Fibroblast of skin of right biceps (primary cell): ENCODE results near the gene GH1.
"Not testable (repeated sequence)": the region's sequence is repeated elsewhere in the genome, so short reads cannot be mapped to it uniquely, and the experiment has no call there.

Source experiments
- DNase-seq: peaks from one replicate; pipeline ENCODE4 v3.0.0-alpha.2; 2013

Gene GH1

DNA sequence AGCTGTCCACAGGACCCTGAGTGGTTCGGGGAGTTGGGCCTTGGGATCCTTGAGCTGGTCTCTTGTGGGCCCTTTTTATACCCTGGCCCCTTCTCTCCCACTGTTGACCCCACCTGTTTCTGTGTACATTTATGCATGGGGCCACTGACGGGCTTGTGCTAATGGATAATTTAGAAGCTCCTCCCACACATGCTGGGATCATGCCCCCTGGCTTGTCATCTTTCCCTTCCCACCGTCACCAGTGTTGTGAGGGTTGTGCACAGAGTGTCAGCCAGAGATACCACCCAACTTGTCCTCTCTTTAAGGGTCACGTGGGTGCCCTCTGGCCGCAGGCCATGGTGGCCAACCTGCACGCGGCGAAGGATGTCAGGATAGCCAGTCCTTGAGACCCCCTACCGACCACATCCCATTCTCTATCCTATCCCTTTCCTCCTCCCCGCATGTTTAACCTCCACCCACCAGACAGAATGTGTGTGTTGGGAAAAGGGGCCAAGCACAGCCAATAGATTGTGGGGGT, at the start of gene GH1:
GH1 (minus strand) TSS at position 51 of the 517 bp plus-strand sequence. CDS start 63 bp downstream, outside the sequence.
- not testable (repeated sequence) for DNase-seq

GRCh38 chr17:63967953-63968352, 49.3 kb upstream of the GH1 start:
- peak; percentile 17 for DNase-seq

DNA sequence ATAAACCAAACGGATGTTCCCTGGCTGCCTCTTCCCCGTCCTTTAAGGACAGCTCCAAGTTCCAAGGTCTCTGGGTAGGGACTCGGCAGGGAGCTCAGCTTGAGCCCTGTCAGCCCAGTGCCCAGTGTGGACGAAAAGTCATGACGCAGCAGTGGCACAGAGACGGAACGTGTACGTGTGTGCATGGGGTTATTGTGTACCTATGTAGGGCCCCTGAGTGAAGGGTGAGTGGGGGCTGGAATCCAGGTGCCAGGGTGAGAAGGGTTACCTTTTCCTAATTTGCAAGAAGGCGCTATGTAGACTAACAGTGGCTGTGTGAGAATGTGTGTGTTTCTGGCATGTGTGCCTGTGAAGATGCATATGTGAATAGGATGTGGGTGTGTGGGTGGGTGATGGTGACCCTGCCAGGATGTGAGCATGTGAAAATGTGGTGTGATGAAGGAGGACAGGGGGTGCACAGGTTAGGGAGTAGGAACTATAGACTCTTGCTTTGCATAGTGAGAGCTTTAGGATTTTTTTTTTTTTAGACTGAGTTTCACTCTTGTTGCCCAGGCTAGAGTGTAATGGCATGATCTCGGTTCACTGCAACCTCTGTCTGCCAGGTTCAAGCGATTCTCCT, 48.1 kb upstream of the GH1 start:
- no peak for DNase-seq

DNA sequence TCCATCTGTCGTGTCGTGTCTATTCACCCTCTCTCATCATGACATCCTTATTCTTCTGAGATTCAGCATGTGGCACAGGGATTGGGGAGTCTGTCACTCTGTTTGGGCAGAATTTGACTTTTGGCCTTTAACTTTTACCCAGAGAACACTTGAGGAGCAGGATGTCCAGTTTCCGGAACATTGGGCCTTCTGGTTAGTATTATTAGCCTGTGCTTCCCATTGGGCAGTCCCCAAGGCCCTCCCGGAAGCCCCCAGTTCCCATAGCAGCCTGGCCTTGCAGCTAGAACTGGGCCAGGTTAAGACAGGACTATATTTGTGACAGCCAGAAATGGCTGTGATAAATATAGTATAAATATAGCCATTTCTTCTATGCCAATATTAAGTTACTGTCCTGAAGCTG, 44.5 kb upstream of the GH1 start:
- DNase-seq = no peak

- no peak for DNase-seq
These were observed 43.7 kb upstream of the GH1 start for GRCh38 chr17:63962298-63962744.

DNA sequence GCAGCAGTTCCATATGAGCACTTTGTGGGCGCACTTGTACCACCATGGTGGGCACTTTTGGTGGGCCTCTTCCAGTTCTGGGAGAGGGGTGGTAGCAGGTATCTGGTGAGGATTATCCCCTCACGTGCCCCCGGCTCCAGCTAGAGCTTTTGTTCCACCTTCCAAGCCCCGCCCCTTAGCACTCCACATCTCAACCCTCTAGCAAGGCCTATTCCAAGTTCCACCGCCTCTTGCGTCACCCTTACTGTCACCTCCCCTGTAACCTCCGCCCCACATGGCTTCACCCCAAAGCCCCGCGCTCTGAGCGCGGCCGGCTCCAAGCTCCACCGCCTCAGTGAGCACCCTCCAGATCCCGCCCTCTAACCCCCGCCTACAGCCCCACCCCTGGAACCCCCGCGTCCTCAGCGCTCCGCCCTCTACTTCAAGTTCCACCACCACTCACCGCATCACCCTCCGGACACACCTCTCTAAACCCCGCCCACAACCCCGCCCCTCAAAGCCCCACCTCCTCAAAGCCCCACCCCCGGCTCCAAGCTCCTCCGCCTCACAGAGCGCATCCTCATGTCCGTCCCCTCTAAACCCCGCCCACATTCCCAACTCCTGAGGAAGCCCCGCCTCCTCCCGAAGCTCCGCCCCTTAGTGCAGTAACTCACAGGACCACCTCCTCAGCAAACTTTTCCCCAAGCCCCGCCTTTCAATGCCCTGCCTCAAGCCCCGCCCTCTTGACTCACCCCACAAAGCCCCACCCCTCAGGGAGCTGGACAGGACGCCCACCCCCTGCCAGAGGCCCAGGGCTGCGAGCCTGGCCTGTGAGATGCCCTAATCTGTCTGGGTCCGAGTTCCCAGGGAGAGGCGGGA, 42.9 kb upstream of the GH1 start:
- peak; percentile 73 for DNase-seq

DNA sequence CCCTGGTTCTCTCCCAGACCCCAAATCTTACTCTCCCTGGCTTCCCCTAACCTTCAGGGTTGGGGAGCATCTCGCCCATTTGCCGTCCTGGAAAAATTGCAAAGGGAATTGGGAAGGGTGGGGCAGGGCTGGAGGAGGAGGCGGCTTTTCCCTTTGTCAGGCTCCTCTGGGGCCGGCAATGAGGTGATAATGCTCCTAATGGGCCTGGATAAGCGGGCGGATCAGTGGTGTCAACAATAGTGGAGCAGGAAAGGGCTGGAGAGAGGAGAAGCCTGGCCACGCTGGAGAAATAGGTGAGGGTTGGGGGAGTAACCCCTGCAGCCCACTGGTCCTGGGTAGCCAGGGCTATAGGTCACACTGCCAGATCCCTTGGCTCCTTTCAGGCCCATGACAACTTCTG, 41.8 kb upstream of the GH1 start:
- DNase-seq = no peak

GRCh38 chr17:63960006-63960405, 41.4 kb upstream of the GH1 start:
- no peak for DNase-seq

DNA sequence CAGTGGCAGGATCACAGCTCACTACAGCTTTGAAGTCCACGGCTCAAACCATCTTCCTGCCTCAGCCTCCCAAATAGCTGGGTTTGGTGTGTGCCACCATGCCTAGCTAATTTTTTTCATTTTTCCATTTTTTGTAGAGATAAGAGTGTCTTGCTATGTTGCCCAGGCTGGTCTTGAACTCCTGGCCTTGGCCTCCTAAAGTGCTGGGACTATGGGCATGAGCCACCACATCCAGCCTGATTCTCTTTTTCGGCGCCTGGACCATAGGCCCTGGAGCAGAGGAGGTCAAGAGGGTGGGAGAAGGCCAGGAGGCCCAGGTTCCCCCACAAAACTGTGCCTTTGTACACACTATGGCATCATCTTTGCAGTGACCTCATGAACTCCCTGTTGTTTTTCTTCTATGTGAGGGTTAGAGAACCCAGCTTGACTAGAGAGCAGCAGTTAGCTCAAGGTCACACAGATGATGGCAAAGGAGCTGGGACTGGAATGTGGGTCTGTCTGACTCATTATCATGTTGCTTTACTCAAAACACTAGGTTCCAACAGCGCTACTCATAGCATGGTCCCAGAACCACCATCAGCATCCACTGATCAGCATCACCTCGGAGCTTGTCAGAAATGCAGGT, 37.8 kb upstream of the GH1 start:
- peak; percentile 47 for DNase-seq

GRCh38 chr17:63955791-63956190, 37.2 kb upstream of the GH1 start:
- DNase-seq = no peak

GRCh38 chr17:63955232-63955631, 36.6 kb upstream of the GH1 start:
- DNase-seq = no peak

DNA sequence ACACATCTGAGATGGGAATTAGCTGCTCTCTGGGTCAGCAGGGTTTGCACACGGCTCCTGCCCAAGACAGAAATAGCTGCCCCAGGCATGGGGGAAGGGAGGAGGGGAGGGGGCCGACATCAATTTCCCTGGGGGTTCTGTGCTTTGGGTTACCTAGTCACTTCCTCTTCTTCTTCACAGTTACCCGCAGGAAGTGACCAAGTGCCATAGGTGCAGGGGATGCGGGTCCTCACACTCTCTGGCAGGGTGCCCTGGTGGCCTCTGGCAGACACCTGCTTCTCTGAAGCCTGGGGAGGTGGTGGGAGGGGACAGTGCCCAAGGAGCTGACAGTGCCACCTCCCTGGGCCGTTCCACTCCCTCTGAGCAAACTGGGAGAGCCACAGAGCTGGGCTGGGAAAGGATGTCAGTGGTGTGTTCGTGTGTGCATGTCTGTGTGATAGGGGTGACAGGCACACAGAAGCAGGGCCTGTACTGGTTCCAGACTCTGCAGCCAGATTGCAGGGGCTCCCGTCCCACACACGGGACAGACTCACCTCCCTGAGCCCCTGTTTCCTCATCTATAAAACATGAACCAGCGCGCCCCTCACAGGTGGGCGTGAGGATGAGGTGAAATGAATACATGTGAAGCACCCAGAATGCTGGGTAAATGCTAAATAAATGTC, 35.9 kb upstream of the GH1 start:
- no peak for DNase-seq

DNA sequence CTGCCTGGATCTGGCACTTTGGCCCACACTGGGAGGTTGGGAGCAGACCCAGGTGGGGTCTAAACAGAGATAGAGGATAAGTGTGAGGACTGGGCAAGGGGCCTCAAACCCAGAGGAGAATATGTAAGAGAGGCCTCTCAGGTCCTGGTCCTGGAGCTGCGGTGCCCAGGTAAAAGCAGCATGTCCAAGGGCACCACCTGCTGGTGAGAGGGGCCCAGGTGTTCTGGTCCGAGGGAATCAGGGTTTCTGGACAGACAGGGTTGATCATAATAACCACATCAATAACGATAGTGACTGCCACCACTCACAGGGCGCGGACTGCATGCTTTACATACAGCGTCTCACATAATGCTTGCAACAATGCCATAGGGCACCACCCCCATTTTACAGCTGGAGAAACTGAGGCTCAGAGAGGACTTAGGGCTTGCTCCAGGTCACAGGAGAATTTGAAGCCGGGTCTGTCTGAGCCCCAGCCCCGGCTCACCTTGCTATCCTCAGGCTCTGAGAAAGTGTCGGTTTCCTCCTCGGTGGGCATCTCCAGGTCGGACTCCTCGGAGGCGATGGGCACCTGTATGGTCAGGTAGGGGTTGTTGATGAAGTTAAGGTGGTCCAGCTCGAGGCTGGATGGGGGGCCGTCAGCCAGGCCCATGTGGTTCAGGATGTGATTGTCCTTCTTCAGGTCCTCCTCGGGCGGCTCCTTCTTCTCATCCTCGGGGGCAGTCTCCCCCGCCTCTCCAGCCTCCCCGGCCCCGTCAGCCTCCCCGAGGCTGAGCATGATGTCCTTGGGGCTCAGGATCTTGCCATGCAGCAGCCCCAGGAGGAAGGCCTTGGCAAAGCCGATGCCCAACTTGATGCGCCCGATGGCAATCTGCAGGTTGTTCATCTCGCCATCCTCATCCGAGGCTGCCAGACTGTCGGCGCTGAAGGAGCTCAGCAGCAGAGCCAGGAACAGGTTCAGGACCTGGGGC, 32.6 kb upstream of the GH1 start:
- DNase-seq = no peak

DNA sequence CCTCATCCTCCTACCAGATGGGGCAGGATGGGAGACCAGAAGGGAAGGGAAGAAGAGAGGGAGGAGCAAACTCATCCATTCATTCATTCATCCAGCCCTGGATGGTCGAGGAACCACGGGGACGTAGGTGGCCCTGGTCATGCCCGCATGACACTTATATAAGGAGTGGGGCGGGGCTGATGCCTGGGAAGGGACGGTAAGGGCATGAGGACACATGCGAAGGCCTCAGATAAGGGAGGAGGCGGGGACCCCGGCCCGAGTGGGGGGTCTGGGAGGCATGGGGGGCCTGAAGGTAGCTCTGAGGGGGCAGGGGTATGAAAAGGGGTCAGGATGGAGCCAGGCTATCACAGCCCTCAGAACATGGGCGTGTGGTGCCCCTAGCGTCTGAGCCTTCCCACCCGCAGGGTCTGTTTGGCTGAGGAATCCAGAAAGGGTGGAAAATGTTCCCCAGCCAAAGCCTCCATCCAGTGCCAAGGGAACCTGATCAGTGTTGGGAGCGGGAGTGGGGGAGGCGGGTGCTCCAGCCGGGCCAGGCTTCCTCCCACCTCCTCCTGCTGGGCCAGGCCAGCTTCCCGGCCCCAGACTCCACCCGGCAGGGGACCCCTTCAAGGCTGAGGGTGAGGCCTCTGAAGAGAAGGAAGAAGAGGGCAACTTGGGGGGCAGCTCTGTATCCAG, 31.1 kb upstream of the GH1 start:
- DNase-seq = no peak

DNA sequence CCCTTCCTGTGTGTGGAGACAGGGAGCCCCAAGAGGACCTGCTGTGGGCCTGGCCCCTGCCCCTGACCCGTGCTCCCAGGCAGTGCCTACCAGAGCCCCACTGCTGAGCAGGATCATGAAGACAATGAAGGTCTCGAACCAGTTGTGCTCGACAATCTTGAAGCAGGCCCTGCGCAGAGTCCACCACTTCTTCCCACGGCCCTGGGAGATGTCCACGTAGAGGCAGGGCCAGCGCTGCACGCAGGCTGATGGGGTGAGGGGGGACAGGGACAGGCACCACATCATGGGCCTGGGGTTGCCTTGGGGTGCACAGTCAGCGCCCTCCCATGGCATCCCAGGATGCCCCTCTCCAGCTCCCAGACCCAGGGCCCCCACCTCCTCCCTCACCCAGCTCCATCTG, 29.9 kb upstream of the GH1 start:
- DNase-seq = no peak

DNA sequence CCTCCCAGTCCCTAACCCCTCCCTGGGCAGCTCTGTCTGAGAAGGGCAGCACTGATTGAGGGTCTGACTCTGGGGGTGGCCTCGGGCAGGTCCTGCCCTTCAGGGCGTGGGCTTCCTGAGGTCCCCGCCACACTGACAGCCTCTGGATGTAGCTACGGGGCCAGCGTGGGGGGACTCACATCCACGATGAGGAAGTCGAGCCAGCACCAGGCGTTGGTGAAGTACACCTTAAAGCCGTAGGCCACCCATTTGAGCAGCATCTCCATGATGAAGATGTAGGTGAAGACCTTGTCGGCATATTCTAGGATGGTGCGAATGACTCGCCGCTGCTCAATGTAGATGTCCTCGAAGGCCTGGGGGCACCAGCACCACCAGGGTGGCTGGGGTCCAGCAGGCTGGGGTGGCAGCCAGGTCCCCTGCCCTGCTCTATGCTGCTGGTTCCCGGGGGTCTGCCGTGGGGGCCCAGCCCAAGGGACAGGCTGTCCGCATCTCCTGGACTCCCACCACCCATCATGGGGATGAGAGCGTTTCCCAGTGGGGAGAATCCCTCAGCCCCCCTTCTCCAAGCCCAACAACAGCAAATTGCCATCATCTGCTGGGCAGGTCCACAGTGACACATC, 29.2 kb upstream of the GH1 start:
- no peak for DNase-seq

- DNase-seq = peak; percentile 15
These were observed 28.1 kb upstream of the GH1 start for GRCh38 chr17:63946440-63947363.

- DNase-seq = no peak
These were observed 27.3 kb upstream of the GH1 start for GRCh38 chr17:63945784-63946439.
